Keratinocyte (primary cell): ENCODE results near the gene SLC4A2. TPM values are rescaled to one million over a fixed set of nuclear protein-coding genes. Genes with fewer than 3 reads are reported as not detected.

Source experiments
- DNase-seq: peaks from one replicate; pipeline ENCODE4 v3.0.0-alpha.2; 2011; ENCODE audit warnings: low read depth, missing footprints, low spot score
- FAIRE-seq: peaks from 2 replicates; lab custom pipeline; 2011; peaks lifted over from hg19 to GRCh38; lab: Jason Lieb, UNC
- H2AFZ ChIP-seq: 2 replicates; pipeline ENCODE4 v1.6.0; 2012; ENCODE audit warnings: low read length, control low read depth, inconsistent platforms; ENCODE audit not compliant: control insufficient read depth
- H3K27ac ChIP-seq: 2 replicates; pipeline ENCODE4 v1.5.1; 2011; ENCODE audit warnings: low read length; ENCODE audit not compliant: control insufficient read depth, insufficient read depth
- H3K27me3 ChIP-seq: 3 replicates; pipeline ENCODE4 v1.6.0; 2011; ENCODE audit warnings: low read length; ENCODE audit not compliant: control insufficient read depth, insufficient read depth; ENCODE audit errors: extremely low read depth
- H3K36me3 ChIP-seq, 2 experiments: 2 replicates in 1 of 2; 3 replicates in 1 of 2; pipeline ENCODE4 v1.5.1; 2011; ENCODE audit warnings: low read length in 2 of 2, mild to moderate bottlenecking in 1 of 2; ENCODE audit not compliant: control insufficient read depth in 2 of 2, insufficient read depth in 2 of 2; ENCODE audit errors: extremely low read depth in 1 of 2
- H3K4me1 ChIP-seq: 3 replicates; pipeline ENCODE4 v1.5.1; 2011; ENCODE audit warnings: low read length; ENCODE audit not compliant: control insufficient read depth, insufficient read depth; ENCODE audit errors: extremely low read depth
- H3K4me2 ChIP-seq: 3 replicates; pipeline ENCODE4 v1.6.0; 2011; ENCODE audit warnings: low read depth, low read length; ENCODE audit not compliant: control insufficient read depth, insufficient read depth; ENCODE audit errors: extremely low read depth
- H3K4me3 ChIP-seq, 3 experiments: fragments of 200-600 bp in 1 of 3; sonication (generic) in 1 of 3; 2 replicates in 2 of 3; 3 replicates in 1 of 3; pipeline ENCODE4 v1.5.1; 2011 to 2016; ENCODE audit warnings: low read length in 3 of 3, mild to moderate bottlenecking in 3 of 3, control low read depth in 2 of 3, inconsistent platforms in 1 of 3, low read depth in 1 of 3, mixed read lengths in 1 of 3, mixed run types in 1 of 3, moderate library complexity in 1 of 3; ENCODE audit not compliant: control insufficient read depth in 2 of 3, insufficient read depth in 2 of 3; ENCODE audit errors: extremely low read depth in 1 of 3
- H3K79me2 ChIP-seq: 2 replicates; pipeline ENCODE4 v1.6.0; 2012; ENCODE audit warnings: low read length; ENCODE audit not compliant: control insufficient read depth, insufficient read depth
- H3K9ac ChIP-seq: 3 replicates; pipeline ENCODE4 v1.6.0; 2011; ENCODE audit warnings: low read length; ENCODE audit not compliant: control insufficient read depth, insufficient read depth; ENCODE audit errors: extremely low read depth
- H3K9me1 ChIP-seq: 3 replicates; pipeline ENCODE4 v1.6.0; 2011; ENCODE audit warnings: low read length; ENCODE audit not compliant: control insufficient read depth, insufficient read depth; ENCODE audit errors: extremely low read depth
- H3K9me3 ChIP-seq: 2 replicates; pipeline ENCODE4 v1.5.1; 2012; ENCODE audit warnings: low read depth, low read length; ENCODE audit not compliant: control insufficient read depth
- H4K20me1 ChIP-seq: 3 replicates; pipeline ENCODE4 v1.6.0; 2011; ENCODE audit warnings: low read length; ENCODE audit not compliant: control insufficient read depth, insufficient read depth; ENCODE audit errors: extremely low read depth
- CTCF ChIP-seq, 3 experiments: IDR thresholded peaks in 1 of 3; conservative IDR thresholded peaks in 1 of 3; optimal IDR thresholded peaks in 1 of 3; 2 replicates in 2 of 3; 3 replicates in 1 of 3; pipeline versions ENCODE3 to v1.5.1; 2011; ENCODE audit warnings: low read length in 3 of 3, mild to moderate bottlenecking in 3 of 3, moderate library complexity in 2 of 3, control low read depth in 1 of 3, inconsistent platforms in 1 of 3; ENCODE audit not compliant: insufficient read depth in 2 of 3; ENCODE audit errors: extremely low read depth in 1 of 3
- EZH2 ChIP-seq: IDR thresholded peaks from one replicate; pipeline ENCODE4 v1.6.1; 2012; ENCODE audit warnings: inconsistent platforms, mild to moderate bottlenecking, low read length, moderate library complexity
- dilution Hi-C: fragments of 300-500 bp; cut with MboI; formaldehyde crosslinking; loops from one replicate; pipeline ENCODE4 v1.7.0; 2020; ENCODE audit warnings: low sequenced_read_pairs; ENCODE audit not compliant: extremely low pct_ligation_motif_present
- polyA plus RNA-seq, 5 experiments: library from polyadenylated mRNA; depleted of rRNA in 3 of 5; stranded (reverse) in 3 of 5; stranded (forward) in 1 of 5; unstranded in 1 of 5; fragments of >200 nt; gene quantifications; 1 replicate in 1 of 5; 2 replicates in 3 of 5; 3 replicates in 1 of 5; pipeline versions ENCODE4 v1.2.1 to v1.2.3, GENCODE V29; 2011 to 2012; ENCODE audit warnings: missing spikeins in 2 of 5, low read depth in 1 of 5, low replicate concordance in 1 of 5

SLC4A2 gene
- polyA plus RNA-seq, 1 donor (not counting 4 experiments of a cell fraction or from before 2014, with no cell fraction given): 33.8 TPM

GRCh38 chr7:151013356-151013732 lies 46.0 kb upstream of the SLC4A2 start:
- FAIRE-seq: no peak
- H3K27ac ChIP-seq: no peak overlapping the region

GRCh38 chr7:151013733-151014497 lies 45.5 kb upstream of the SLC4A2 start:
- TF ChIP-seq EZH2 (peak; percentile 49), CTCF (optimal IDR thresholded peaks at IDR 0.05 in 1 of 3, IDR thresholded peaks at IDR 0.05 in 1 of 3, conservative IDR thresholded peaks at IDR 0.05 in 1 of 3; ENCODE audit: extremely low read depth in 1 of 3, insufficient read depth in 2 of 3, low read length in 3 of 3) (peak in 2 of 3 experiments; percentile 15 to 31)
- H3K9me1 ChIP-seq: no peaks in the 10 kb centered on the region
- dilution Hi-C loops: no loop called here
- H3K4me3 ChIP-seq: peak overlapping the region in 1 of 3 experiments; percentile 26
- H3K4me1 ChIP-seq: peaks cover 12% of the 10 kb centered on the region
- no peak for FAIRE-seq
- H3K79me2 ChIP-seq: no peaks in the 10 kb centered on the region
- no peaks in the 10 kb centered on the region for H4K20me1 ChIP-seq
- H3K27ac ChIP-seq: no peak overlapping the region
- no peaks in the 10 kb centered on the region for H3K36me3 ChIP-seq
- no peaks in the 10 kb centered on the region for H3K9me3 ChIP-seq
- H3K9ac ChIP-seq: peak overlapping the region; percentile 9
- H2AFZ ChIP-seq: peak overlapping the region; percentile 54
- H3K27me3 ChIP-seq: peaks cover 53% of the 10 kb centered on the region
- H3K4me2 ChIP-seq: peak overlapping the region; percentile 70
- no peak for DNase-seq

More at GRCh38 chr7:151013356-151013732, 46.0 kb upstream of the SLC4A2 start:
- no peak for DNase-seq
- H3K79me2 ChIP-seq: no peaks in the 10 kb centered on the region
- no peaks in the 10 kb centered on the region for H3K36me3 ChIP-seq
- H3K4me1 ChIP-seq: peaks cover 12% of the 10 kb centered on the region
- H3K9me3 ChIP-seq: no peaks in the 10 kb centered on the region
- H3K9ac ChIP-seq: no peak overlapping the region
- H2AFZ ChIP-seq: peak overlapping the region; percentile 54
- no peaks in the 10 kb centered on the region for H3K9me1 ChIP-seq
- no peak for TF ChIP-seq EZH2
- no peak for TF ChIP-seq CTCF (optimal IDR thresholded peaks at IDR 0.05 in 1 of 3, IDR thresholded peaks at IDR 0.05 in 1 of 3, conservative IDR thresholded peaks at IDR 0.05 in 1 of 3; ENCODE audit: extremely low read depth in 1 of 3, insufficient read depth in 2 of 3, low read length in 3 of 3)
- H4K20me1 ChIP-seq: no peaks in the 10 kb centered on the region
- no peak overlapping the region for H3K4me3 ChIP-seq
- dilution Hi-C loops: no loop called here
- peaks cover 48% of the 10 kb centered on the region for H3K27me3 ChIP-seq
- H3K4me2 ChIP-seq: peak overlapping the region; percentile 37
